IMR-90 (cell line): ENCODE data around the gene COLEC11. TPM values are rescaled to one million over a fixed set of nuclear protein-coding genes. Genes with fewer than 3 reads are reported as not detected.

Experiments used
- ATAC-seq: fragments of 200-7000 bp; cut with Tn5 transposase; 2 replicates; pipeline ENCODE4 v1.9.1; 2020; ENCODE audit warnings: low read depth, mild to moderate bottlenecking, moderate library complexity
- BruUV-seq: library from RNA; stranded (reverse); fragments of 400-500 nt; replicated peaks from 2 replicates; lab custom pipeline; 2021; lab: Mats Ljungman, UMichigan
- CTCF ChIA-PET: fragments of 300-600 bp; formaldehyde crosslinking; extraction: SDS; loops from one replicate; lab custom pipeline; 2021; ENCODE audit warnings: antibody characterized with exemption; lab: Yijun Ruan, JAX
- POLR2A ChIA-PET: fragments of 300-600 bp; sonication (Branson Sonifier 250); formaldehyde crosslinking; loops from one replicate; lab custom pipeline; 2022; ENCODE audit warnings: antibody characterized with exemption; ENCODE audit not compliant: unreplicated experiment; lab: Charles Lee
- DNase-seq: peaks from one replicate; pipeline ENCODE4 v3.0.0; 2013
- H2AFZ ChIP-seq: replicated peaks from 2 replicates; pipeline ENCODE3; 2013; ENCODE audit warnings: low read length, mild to moderate bottlenecking; ENCODE audit not compliant: poor library complexity
- H2AK5ac ChIP-seq: 2 replicates; pipeline ENCODE4 v1.6.1; 2013; ENCODE audit warnings: low read depth, low read length, inconsistent platforms
- H2AK9ac ChIP-seq: replicated peaks from 2 replicates; pipeline ENCODE3; 2013; ENCODE audit warnings: mild to moderate bottlenecking, low read depth, low read length, moderate library complexity; ENCODE audit not compliant: poor library complexity
- H2BK120ac ChIP-seq: 2 replicates; pipeline ENCODE4 v1.6.1; 2013; ENCODE audit warnings: low read depth, low read length, inconsistent platforms
- H2BK15ac ChIP-seq: 3 replicates; pipeline ENCODE4 v1.6.1; 2013; ENCODE audit warnings: low read depth, low read length, inconsistent platforms
- H2BK20ac ChIP-seq: 2 replicates; pipeline ENCODE4 v1.6.1; 2013; ENCODE audit warnings: low read depth, mild to moderate bottlenecking, inconsistent platforms, low read length, moderate library complexity
- H2BK5ac ChIP-seq: 2 replicates; pipeline ENCODE4 v1.6.1; 2013; ENCODE audit warnings: mild to moderate bottlenecking, low read depth, low read length, inconsistent platforms; ENCODE audit not compliant: poor library complexity, severe bottlenecking
- H3K14ac ChIP-seq: replicated peaks from 2 replicates; pipeline ENCODE4 v1.6.1; 2013; ENCODE audit warnings: low read depth, low read length, inconsistent platforms
- H3K18ac ChIP-seq: 2 replicates; pipeline ENCODE4 v1.6.1; 2013; ENCODE audit warnings: low read depth, low read length, control low read depth
- H3K23ac ChIP-seq: 2 replicates; pipeline ENCODE4 v1.6.1; 2013; ENCODE audit warnings: low read depth, low read length, inconsistent platforms
- H3K27ac ChIP-seq: 2 replicates; pipeline ENCODE4 v1.5.1; 2013; ENCODE audit warnings: mild to moderate bottlenecking, control low read depth, low read length; ENCODE audit not compliant: insufficient read depth
- H3K27me3 ChIP-seq: 2 replicates; pipeline ENCODE4 v1.6.1; 2013; ENCODE audit warnings: low read length; ENCODE audit not compliant: control insufficient read depth, insufficient read depth
- H3K36me3 ChIP-seq: 2 replicates; pipeline ENCODE4 v1.6.1; 2013; ENCODE audit warnings: low read length, mixed read lengths; ENCODE audit not compliant: control insufficient read depth, insufficient read depth
- H3K4ac ChIP-seq: 2 replicates; pipeline ENCODE4 v1.6.1; 2013; ENCODE audit warnings: low read depth, low read length, inconsistent platforms
- H3K4me1 ChIP-seq: 2 replicates; pipeline ENCODE4 v1.6.1; 2013; ENCODE audit warnings: low read length, mixed read lengths; ENCODE audit not compliant: control insufficient read depth, insufficient read depth
- H3K4me2 ChIP-seq: 2 replicates; pipeline ENCODE4 v1.6.1; 2013; ENCODE audit warnings: low read depth, mild to moderate bottlenecking, control low read depth, low read length, moderate library complexity
- H3K4me3 ChIP-seq: 2 replicates; pipeline ENCODE4 v1.5.1; 2013; ENCODE audit warnings: low read depth, mild to moderate bottlenecking, control low read depth, low read length, moderate library complexity; ENCODE audit not compliant: insufficient read depth
- H3K56ac ChIP-seq: 2 replicates; pipeline ENCODE4 v1.6.1; 2013; ENCODE audit warnings: low read length, inconsistent platforms; ENCODE audit not compliant: insufficient read depth; ENCODE audit errors: extremely low read depth
- H3K79me1 ChIP-seq, 2 experiments: 2 replicates each; pipeline ENCODE4 v1.6.1; 2013; ENCODE audit warnings: low read length in 2 of 2, inconsistent platforms in 1 of 2, low read depth in 1 of 2
- H3K9ac ChIP-seq: 2 replicates; pipeline ENCODE4 v1.6.1; 2013; ENCODE audit warnings: low read depth, low read length, control low read depth
- H3K9me1 ChIP-seq: 2 replicates; pipeline ENCODE4 v1.6.1; 2013; ENCODE audit warnings: low read length, inconsistent platforms; ENCODE audit not compliant: insufficient read depth
- H3K9me3 ChIP-seq: 2 replicates; pipeline ENCODE4 v1.6.1; 2013; ENCODE audit warnings: low read length; ENCODE audit not compliant: control insufficient read depth, insufficient read depth
- H4K20me1 ChIP-seq: 2 replicates; pipeline ENCODE4 v1.6.1; 2013; ENCODE audit warnings: low read length, inconsistent platforms; ENCODE audit not compliant: insufficient read depth
- H4K5ac ChIP-seq: 2 replicates; pipeline ENCODE4 v1.6.1; 2013; ENCODE audit warnings: mild to moderate bottlenecking, low read depth, low read length, control low read depth
- H4K8ac ChIP-seq, 2 experiments: 2 replicates each; pipeline ENCODE4 v1.6.1; 2013; ENCODE audit warnings: low read depth in 2 of 2, low read length in 2 of 2, control low read depth in 1 of 2, inconsistent platforms in 1 of 2
- H4K91ac ChIP-seq: 2 replicates; pipeline ENCODE4 v1.6.1; 2013; ENCODE audit warnings: low read depth, low read length, inconsistent platforms; ENCODE audit not compliant: insufficient read depth
- MAZ ChIP-seq: IDR thresholded peaks from 2 replicates; pipeline ENCODE4 v1.6.1; 2012; ENCODE audit warnings: low read depth, mild to moderate bottlenecking, low read length, improper control_type of control experiment, moderate library complexity, borderline replicate concordance
- WGBS, 2 experiments: methylation state at CpG; one replicate each; pipeline versions ENCODE4 v1.1.5 to v1.1.7; 2013; ENCODE audit warnings: missing lambda C conversion rate in 2 of 2; ENCODE audit not compliant: insufficient read length in 1 of 2; ENCODE audit errors: extremely low coverage in 2 of 2; 5-methylcytosine and 5-hydroxymethylcytosine counted together
- dilution Hi-C: fragments of 300-500 bp; cut with HindIII; formaldehyde crosslinking; loops from one replicate; pipeline ENCODE4 v1.14.3; 2018; ENCODE audit warnings: low sequenced_read_pairs; ENCODE audit not compliant: unreplicated experiment
- in situ Hi-C: fragments of 300-500 bp; cut with MboI; formaldehyde crosslinking; loops from 3 replicates; pipeline ENCODE4 v1.14.3; 2019; ENCODE audit warnings: low sequenced_read_pairs, inconsistent platforms, mixed read lengths
- intact Hi-C: fragments of 100-400 bp; cut with micrococcal nuclease; formaldehyde crosslinking; loops from 2 replicates; pipeline ENCODE4 v1.10.0; 2022
- polyA plus RNA-seq, 3 experiments: library from polyadenylated mRNA; depleted of rRNA; stranded (reverse); fragments of >200 nt; gene quantifications; 2 replicates each; pipeline ENCODE4 v1.2.3, GENCODE V29; 2012; ENCODE audit warnings: low replicate concordance in 1 of 3
- total RNA-seq: library from RNA; depleted of rRNA; stranded (reverse); fragments of >200 nt; gene quantifications from 2 replicates; pipeline ENCODE4 v1.2.3, GENCODE V29; 2012
- TF ChIP-seq, protein P1 (sequence below): fragments of 150-350 bp; IDR thresholded peaks from 2 replicates; pipeline ENCODE4 v1.6.1; 2017; ENCODE audit warnings: mild to moderate bottlenecking, antibody characterized with exemption, low read length, low read depth

Gene COLEC11
- total and polyA plus RNA-seq, 2 of the 4 experiments (the other 2 are of a cell fraction): under 0.01 to 0.24 TPM

GRCh38 chr2:3633089-3633981 is 38.4 kb downstream of the COLEC11 start:
- intact Hi-C loops (loop anchor here (5.0 kb wide), 1 partner anchor 36 kb away; the partner anchor contains the start of gene COLEC11), in situ Hi-C loops (no loop called here), dilution Hi-C loops (no loop called here)
- Histone ChIP-seq H2BK20ac (no peak overlapping the region), H3K4me1 (peaks cover 2% of the 10 kb centered on the region; the same call in 1 of the 2 replicates), H3K9ac (no peak overlapping the region), H2AK9ac (no peak overlapping the region), H3K18ac (no peak overlapping the region), H4K20me1 (no peaks in the 10 kb centered on the region), H3K27me3 (peaks cover 9% of the 10 kb centered on the region; the same call in 1 of the 2 replicates), H4K91ac (no peak overlapping the region), H3K9me1 (no peaks in the 10 kb centered on the region), H2BK15ac (no peak overlapping the region), H3K4me2 (no peak overlapping the region), H3K14ac (no peak overlapping the region), H2AFZ (peak overlapping the region; percentile 33), H3K79me1 (no peaks in the 10 kb centered on the region), H3K4ac (no peak overlapping the region), H3K27ac (no peak overlapping the region), H3K9me3 (no peaks in the 10 kb centered on the region), H4K8ac (no peak overlapping the region), H3K56ac (no peak overlapping the region), H3K36me3 (no peaks in the 10 kb centered on the region), H3K23ac (no peak overlapping the region), H2BK5ac (no peak overlapping the region), H4K5ac (no peak overlapping the region), H3K4me3 (no peak overlapping the region), H2BK120ac (no peak overlapping the region), H2AK5ac (peak overlapping the region; percentile 24; the same call in 1 of the 2 replicates)
- ChIA-PET CTCF (no interaction called here), POLR2A (interaction anchor here (0.5 kb wide), 1 partner anchor 12 kb away, joined by 7 read pairs; no protein-coding TSS in a partner anchor)
- DNase-seq: peak; percentile 81
- no peak for TF ChIP-seq MAZ
- TF ChIP-seq, protein P1, sequence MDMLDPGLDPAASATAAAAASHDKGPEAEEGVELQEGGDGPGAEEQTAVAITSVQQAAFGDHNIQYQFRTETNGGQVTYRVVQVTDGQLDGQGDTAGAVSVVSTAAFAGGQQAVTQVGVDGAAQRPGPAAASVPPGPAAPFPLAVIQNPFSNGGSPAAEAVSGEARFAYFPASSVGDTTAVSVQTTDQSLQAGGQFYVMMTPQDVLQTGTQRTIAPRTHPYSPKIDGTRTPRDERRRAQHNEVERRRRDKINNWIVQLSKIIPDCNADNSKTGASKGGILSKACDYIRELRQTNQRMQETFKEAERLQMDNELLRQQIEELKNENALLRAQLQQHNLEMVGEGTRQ: peak; percentile 40; the same call in 1 of the 2 replicates
- no TSS peak for BruUV-seq
- ATAC-seq: peak; percentile 49
- WGBS, 2 experiments: 92% methylated on average over 11 of the region's 33 CpGs; no CpG with 5 or more reads in 1 of the 2 experiments
